OCI-LY3 (cell line): ENCODE data around the gene DNTTIP2.

Experiments
- EZH2phosphoT487 ChIP-seq: fragments of 200-600 bp; shearing (Covaris generic); IDR thresholded peaks from 2 replicates; pipeline ENCODE4 v1.6.1; 2018; ENCODE audit warnings: antibody characterized with exemption, mixed run types, low read depth
- TF ChIP-seq, protein P1 (sequence below): fragments of 200-600, 300-600 bp; sonication (generic); IDR thresholded peaks from 2 replicates; pipeline ENCODE4 v1.5.1; 2014; ENCODE audit warnings: antibody characterized with exemption, low read length, low read depth

DNA sequence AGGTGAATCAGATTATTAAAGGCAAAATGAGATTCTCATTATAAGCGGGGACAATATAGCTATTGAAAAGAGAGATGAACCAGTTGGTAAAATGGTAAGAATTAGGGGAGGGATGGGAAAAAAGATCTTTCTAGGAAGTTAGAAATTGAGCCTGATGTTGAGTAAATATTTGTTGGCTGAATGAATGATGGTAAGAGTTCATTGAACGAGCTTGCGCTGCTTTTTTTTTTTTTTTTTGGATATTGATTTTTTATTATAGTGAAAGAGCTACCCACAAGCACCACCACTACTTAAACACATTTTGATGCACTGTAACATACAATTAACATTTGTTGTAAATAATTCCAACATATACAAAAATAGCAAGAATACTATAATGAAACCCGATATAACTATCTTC is 31.3 kb upstream of the DNTTIP2 start:
- TF ChIP-seq, protein P1, sequence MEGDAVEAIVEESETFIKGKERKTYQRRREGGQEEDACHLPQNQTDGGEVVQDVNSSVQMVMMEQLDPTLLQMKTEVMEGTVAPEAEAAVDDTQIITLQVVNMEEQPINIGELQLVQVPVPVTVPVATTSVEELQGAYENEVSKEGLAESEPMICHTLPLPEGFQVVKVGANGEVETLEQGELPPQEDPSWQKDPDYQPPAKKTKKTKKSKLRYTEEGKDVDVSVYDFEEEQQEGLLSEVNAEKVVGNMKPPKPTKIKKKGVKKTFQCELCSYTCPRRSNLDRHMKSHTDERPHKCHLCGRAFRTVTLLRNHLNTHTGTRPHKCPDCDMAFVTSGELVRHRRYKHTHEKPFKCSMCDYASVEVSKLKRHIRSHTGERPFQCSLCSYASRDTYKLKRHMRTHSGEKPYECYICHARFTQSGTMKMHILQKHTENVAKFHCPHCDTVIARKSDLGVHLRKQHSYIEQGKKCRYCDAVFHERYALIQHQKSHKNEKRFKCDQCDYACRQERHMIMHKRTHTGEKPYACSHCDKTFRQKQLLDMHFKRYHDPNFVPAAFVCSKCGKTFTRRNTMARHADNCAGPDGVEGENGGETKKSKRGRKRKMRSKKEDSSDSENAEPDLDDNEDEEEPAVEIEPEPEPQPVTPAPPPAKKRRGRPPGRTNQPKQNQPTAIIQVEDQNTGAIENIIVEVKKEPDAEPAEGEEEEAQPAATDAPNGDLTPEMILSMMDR: no peak
- no peak for TF ChIP-seq EZH2phosphoT487
